Activated CD4-positive, alpha-beta T cell treated with anti-CD3 and anti-CD28 coated beads, Interleukin-2, amount 50 U/mL, for 48 hours (primary cell): ENCODE measurements around the gene FKTN.
"Not testable (repeated sequence)": the region's sequence is repeated elsewhere in the genome, so short reads cannot be mapped to it uniquely, and the experiment has no call there.

Experiments
- DNase-seq, 2 experiments: peaks; one replicate each; pipeline ENCODE4 v3.0.0-alpha.2; 2020

Gene FKTN

DNA sequence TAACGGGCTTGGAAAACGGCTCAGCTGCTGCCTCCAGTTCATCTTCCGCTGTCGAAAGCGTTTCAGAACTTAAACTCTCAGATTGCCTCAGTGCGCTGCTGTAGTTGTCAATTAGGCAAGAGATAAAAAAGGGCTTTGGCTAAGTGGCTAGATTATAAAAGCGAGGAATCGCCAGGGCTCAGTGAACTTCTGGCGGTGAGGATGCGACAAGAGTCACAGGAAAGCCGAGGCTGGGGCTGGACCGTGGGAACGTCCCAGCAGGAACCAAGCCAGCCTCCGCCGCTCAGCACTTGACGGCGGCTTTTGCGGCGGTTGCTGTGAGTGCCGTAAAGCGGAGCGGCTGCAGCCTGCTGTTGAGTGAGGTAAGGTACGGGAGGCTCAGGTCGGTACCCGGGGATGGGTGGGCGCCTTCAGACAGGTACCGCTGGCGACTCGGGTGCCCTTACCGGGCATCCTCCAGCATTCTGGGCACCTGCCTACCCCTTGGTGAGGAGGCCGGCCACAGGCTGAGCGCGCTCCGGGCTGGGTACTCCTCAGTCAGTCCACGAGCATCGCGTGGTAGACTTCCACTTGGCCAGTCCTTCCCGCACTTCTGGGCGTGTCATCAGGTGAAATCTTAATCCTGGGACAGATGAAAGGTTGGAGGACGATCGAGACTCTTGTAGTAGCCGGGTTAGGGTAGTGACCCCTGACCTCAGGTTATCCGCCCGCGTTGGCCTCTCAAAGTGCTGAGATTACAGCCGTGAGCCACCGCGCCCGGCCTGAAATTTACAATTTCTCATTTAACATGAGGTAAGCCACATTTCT lies at the start of gene FKTN:
Gene FKTN (plus strand): TSS at position 328 of the 807 bp plus-strand sequence. CDS start 16,902 bp downstream, outside the sequence.
- DNase-seq = peak; percentile 85 to 89

DNA sequence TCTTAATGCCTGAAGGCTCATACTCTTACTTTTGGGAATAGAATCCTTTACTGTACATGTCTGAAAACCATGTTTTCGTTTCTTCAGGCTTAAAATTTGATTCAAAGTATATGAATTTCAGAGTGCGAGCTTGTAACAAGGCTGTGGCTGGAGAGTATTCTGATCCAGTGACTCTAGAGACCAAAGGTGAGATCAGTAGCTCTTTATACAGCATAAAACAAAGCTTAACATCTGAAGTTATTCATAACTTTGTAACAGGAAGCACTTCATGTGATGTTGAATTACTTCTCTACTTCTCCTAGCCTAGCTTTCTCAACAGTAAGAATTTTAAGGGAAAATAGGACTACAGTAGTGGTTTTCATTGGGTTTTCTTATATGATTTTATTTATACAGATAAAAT lies 49.4 kb upstream of the FKTN start:
- DNase-seq = no peak

DNA sequence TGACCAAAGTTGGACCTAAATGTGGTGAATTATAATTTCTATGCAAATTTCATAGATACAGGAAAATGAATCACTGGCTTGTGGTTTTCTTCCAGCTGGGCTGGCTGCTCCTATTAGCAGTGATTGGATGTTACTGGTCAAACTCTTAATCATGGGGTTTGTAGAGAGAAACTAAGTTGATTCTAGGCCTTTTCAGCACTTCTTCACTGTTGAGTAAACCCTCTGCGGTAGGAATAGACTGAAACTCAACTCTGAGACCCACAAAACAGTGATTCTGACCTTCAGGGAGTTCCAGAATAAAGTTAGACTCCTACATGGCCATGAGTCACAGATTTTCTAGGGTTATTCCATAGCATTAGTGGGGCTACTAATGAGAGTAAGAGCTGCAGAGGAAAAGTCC lies 47.9 kb upstream of the FKTN start:
- no peak for DNase-seq

DNA sequence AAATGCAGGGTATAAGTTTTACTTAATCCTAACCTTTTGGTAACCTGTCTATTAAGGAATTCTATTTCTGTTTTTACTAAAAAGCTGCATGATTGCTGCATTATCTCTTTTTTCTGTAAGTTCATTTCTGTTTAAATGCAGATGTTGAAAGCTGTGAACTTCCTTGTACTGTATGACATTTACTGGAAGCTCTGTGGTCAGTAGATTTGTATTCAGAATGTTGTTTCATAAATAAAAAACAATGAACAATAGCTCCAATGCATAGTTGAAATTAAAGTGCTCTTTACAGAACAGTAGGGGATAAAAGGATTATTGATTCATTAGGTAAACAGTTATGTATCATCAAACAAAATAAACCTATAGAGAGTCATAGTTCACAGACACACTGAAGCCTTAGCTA lies 46.5 kb upstream of the FKTN start:
- no peak for DNase-seq

DNA sequence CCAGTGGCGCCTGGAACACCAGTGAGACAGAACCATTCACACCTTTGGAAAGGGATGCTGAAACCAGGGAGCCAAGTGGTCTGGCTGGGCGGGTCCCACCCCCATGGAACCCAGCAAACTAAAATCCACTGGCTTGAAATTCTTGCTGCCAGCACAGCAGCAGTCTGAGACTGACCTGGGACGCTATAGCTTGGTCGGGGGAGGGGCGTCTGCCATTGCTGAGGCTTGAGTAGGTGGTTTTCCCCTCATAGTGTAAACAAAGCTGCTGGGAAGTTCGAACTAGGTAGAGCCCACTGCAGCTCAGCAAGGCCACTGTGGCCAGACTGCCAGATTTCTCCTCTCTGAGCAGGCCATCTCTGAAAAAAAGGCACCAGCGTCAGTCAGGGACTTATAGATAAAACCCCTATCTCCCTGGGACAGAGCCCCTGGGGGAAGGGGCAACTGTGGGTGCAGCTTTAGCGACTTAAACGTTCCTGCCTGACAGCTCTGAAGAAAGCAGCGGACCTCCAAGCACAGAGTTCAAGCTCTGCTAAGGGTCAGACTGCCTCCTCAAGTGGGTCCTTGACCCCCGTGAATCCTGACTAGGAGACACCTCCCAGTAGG lies 42.0 kb upstream of the FKTN start:
- no peak for DNase-seq

DNA sequence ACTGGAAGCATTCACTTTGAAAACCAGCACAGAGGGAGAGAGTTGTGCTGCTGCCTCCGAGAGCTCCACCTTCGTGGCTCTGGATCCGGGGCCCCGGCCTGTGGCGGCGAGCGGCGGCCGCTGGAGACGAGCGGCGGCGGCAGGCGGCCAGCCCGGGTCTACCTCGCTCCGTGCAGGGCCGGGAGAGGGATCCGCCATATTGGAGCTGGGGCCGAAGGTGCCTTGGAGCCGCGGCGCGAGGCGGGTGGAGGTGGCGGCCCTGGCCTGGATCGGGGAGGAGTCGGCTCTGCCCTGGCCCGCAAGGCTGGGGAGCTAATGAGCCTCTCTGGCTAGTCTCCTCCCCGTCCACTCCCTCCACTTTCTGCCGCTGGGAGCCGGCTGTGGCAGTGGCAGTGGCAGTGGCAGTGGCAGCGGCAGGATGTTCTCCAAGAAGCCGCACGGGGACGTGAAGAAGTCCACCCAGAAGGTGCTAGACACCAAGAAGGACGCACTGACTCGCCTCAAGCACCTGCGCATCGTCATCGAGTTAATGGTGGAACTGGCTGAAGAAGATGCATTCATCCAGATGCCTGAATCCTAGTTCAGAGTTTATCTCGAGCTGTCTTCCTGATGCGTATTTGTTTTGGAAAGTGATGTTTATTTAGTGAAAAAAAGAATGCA lies 38.1 kb upstream of the FKTN start:
- peak; percentile 18 to 22 for DNase-seq

DNA sequence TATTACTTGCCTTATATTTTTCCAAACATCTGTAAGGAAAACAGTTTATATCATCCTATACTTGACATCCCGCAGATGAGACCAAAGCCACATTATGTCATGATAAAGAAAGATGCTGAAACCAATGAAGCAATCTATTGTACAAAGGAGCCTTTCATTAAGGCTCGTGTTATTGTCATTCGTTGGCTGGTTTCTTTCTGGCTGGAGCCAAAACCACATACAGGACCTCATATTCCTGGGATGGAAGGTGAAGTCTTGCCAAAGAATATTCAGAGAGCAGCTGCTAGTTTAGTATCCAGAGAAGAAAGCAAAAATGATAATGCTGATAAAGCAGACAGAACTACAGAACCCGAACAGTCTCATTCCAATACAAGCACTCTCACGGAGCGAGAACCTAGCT lies 36.9 kb upstream of the FKTN start:
- not testable (repeated sequence) for DNase-seq

GRCh38 chr9:105522618-105523385 lies 35.1 kb upstream of the FKTN start:
- not testable (repeated sequence) for DNase-seq

- DNase-seq = no peak
Observed at GRCh38 chr9:105531530-105531929, 26.4 kb upstream of the FKTN start.

DNA sequence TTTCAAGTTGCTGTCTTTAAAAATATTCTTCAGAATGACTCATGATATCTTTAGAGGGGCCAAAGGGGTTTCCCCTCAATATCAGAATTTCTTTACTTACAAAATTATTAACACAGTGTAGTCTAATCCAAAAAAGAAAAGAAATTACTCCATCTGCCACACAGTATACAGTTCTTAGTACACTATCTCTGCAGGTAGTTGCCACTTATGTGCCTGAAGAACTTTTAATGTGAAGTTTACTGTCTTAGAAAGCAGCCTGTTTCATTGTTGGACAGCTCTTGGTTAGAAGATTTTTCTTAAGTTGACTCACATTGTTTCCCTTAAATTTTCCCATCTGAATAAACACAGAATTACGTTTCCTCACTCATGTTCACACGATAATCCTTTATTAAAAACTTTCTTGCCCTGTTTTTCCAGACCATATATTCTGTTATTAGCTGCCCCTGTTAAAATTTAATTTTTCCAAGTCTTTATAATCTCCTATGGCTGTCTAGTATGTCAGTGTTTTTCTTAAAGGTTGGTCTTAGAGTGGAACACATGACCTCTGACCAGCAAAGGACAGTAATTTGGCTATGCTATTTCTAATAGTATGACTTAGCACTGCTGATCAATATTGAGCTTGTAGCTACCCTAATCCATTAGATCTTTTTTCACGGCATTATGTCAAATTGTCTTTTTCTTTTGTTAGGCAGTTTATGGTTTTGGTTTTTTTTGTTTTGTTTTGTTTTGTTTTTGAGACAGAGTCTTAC lies 21.8 kb upstream of the FKTN start:
- DNase-seq = no peak

- DNase-seq = no peak
Observed at GRCh38 chr9:105539452-105539851, 18.5 kb upstream of the FKTN start.

DNA sequence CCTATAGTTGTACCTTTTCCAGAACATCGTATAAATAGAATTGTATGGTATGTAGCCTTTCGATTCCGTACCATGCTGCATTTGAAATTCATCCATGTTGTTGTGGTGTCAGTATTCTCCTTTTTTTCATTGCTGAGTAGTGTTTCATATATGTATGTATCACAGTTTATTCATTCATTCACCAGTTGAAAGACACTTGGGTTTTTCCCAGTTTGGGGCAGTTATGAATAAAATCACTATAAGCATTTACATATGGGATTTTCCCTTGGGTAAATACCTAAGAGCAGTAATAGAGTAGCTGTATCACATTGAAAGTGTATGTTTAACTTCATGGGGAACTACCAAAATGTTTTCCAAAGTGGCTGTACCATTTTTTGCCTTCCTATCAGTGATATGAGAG lies 16.1 kb upstream of the FKTN start:
- DNase-seq = no peak

DNA sequence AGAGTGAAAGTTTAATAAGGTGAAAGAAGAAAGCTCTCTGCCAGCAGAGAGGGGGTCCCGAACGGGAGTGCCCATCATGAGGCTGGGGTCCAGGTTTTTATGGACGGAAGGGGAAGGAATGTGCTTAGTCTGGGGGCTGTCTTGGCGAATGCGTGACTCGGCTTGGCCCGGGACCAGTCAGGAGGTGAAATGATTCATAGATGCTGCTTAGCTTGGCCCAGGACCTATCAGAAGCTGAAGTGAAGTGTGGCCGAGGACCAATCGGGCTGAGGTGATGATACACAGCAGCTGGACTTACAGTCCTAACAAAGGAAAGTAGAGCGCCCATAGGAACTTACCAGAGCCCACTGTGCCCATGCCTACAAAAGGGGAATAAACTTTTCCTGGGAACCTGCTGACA lies 3.9 kb upstream of the FKTN start:
- no peak for DNase-seq

DNA sequence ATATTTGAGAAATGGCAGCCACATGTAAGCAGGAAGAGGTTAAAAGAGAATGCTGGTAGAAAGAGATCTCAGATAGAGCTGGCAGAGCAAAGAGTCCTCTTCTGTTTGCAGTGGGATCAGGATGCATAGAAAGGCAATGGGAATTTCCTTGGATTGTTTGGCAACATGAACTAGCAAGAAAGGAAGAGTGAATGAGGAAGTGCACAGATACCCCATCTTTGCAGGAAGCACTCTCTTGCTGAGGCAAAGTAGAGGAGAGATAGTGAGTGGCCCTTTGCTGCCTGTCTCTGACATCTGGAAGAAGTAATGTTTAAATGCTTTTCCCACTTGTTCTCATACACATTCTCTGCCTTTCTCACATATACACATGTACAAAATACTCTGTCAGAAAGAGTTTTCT lies 14.5 kb downstream of the FKTN start:
- DNase-seq = no peak

DNA sequence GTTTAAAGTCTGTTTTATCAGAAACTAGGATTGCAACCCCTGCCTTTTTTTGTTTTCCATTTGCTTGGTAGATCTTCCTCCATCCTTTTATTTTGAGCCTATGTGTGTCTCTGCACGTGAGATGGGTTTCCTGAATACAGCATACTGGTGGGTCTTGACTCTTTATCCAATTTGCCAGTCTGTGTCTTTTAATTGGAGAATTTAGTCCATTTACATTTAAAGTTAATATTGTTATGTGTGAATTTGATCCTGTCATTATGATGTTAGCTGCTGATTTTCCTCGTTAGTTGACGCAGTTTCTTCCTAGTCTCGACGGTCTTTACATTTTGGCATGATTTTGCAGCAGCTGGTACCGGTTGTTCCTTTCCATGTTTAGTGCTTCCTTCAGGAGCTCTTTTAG lies 22.0 kb downstream of the FKTN start:
- DNase-seq = not testable (repeated sequence)

GRCh38 chr9:105581550-105581949 lies 23.6 kb downstream of the FKTN start:
- not testable (repeated sequence) for DNase-seq

- DNase-seq = no peak
Observed at GRCh38 chr9:105593145-105593544, 35.2 kb downstream of the FKTN start.

DNA sequence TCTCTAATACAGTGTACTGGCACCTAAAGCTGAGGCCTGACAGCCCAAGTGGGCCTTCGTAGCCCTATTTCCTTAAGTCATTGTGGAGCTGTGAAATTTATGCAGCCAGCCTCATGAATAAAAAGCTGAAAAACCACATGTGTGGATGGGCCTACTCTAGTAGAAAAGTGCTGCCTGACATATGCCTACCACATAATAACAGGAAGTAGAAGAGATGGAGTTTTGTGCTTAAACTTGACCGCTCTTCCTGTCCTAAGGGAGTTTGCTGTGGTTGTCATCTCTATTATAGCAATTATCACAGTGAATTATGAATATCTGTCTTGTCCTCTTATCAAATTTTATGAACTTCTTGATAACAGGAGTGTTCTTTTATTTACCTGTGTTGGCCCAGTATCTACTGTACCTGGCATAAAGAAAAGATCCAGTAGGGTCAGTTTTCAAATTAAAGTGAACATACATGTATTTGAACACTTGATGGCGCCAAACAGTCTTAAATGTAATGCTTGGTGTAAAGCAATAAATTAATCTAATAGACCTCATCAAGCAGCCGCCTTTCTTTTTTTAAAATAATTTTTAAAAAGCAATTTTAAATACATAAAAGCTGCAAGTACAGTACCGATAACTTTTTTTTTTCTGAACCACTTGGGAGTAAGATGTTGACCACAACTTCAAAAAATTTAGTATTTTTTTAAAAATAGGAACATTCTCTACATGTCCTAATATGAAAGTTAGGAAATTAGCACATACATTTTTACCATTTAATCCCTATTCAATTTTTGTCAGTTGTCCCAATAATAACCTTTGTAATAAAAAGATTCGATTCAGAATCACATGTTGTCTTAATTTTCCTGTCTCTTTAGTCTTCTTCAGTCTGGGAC lies 51.0 kb downstream of the FKTN start:
- no peak for DNase-seq

GRCh38 chr9:105621001-105621400 lies 63.1 kb downstream of the FKTN start:
- no peak for DNase-seq

DNA sequence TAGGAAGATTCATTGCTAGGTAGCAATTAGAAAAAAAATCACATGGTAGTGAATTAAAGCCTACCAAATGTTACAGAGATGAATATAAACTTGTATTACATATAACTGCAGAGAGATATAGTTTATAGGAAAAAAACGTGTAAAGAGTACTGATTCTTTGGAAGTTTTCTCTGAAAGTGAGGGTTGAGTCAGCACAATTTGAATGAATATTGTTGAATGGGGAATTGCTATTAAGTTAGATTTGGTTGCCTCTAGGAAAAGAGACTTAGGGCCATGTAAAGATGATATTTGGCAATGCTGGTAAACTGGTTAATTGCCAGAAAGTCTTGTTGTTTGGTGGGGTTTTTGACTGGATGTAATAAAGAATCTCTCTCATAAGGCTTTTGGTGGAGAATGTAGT lies 67.2 kb downstream of the FKTN start:
- DNase-seq = no peak

GRCh38 chr9:105632807-105633206 lies 74.9 kb downstream of the FKTN start:
- DNase-seq = no peak

GRCh38 chr9:105633411-105633810 lies 75.5 kb downstream of the FKTN start:
- no peak for DNase-seq
